Measurements from ENCODE around the gene NEO1.
A peak's percentile ranks its signal among the peaks of the same experiment; 100 is the strongest.
"Not testable (repeated sequence)": the region's sequence is repeated elsewhere in the genome, so short reads cannot be mapped to it uniquely, and the experiment has no call there.

The NEO1 gene

GRCh38 chr15:73298522-73299245 lies 246.4 kb downstream of the NEO1 start:
- no peak overlapping the region for H3K27ac ChIP-seq
- TF ChIP-seq ZFX (IDR thresholded peaks at IDR 0.05; ENCODE audit: borderline replicate concordance) (no peak), CTCF (IDR thresholded peaks at IDR 0.05) (no peak)

- not testable (repeated sequence) for H3K27ac ChIP-seq
These were observed 248.0 kb downstream of the NEO1 start for GRCh38 chr15:73300286-73300685.

- no peak overlapping the region for H3K27ac ChIP-seq
- TF ChIP-seq ZFX (IDR thresholded peaks at IDR 0.05; ENCODE audit: borderline replicate concordance) (no peak), CTCF (IDR thresholded peaks at IDR 0.05) (no peak)
These were observed 251.4 kb downstream of the NEO1 start for GRCh38 chr15:73303636-73304035.

GRCh38 chr15:73305331-73306211 lies 253.3 kb downstream of the NEO1 start:
- H3K27ac ChIP-seq: no peak overlapping the region

GRCh38 chr15:73308305-73308704 lies 256.0 kb downstream of the NEO1 start:
- H3K27ac ChIP-seq: no peak overlapping the region
- TF ChIP-seq ZFX (IDR thresholded peaks at IDR 0.05; ENCODE audit: borderline replicate concordance) (no peak), CTCF (IDR thresholded peaks at IDR 0.05) (no peak)

More at GRCh38 chr15:73305331-73306211, 253.3 kb downstream of the NEO1 start:
- TF ChIP-seq CTCF (IDR thresholded peaks at IDR 0.05) (peak; percentile 75), ZFX (IDR thresholded peaks at IDR 0.05; ENCODE audit: borderline replicate concordance) (no peak)

- no peak overlapping the region for H3K27ac ChIP-seq
- TF ChIP-seq CTCF (IDR thresholded peaks at IDR 0.05): no peak
- TF ChIP-seq ZFX (IDR thresholded peaks at IDR 0.05; ENCODE audit: borderline replicate concordance): no peak
These were observed 261.6 kb downstream of the NEO1 start for GRCh38 chr15:73313861-73314260.

GRCh38 chr15:73317651-73318462 lies 265.6 kb downstream of the NEO1 start:
- no peak overlapping the region for H3K27ac ChIP-seq
- TF ChIP-seq ZFX (IDR thresholded peaks at IDR 0.05; ENCODE audit: borderline replicate concordance): no peak
- TF ChIP-seq CTCF (IDR thresholded peaks at IDR 0.05): no peak
